Measurements from ENCODE around the gene SPRED2.

DNA sequence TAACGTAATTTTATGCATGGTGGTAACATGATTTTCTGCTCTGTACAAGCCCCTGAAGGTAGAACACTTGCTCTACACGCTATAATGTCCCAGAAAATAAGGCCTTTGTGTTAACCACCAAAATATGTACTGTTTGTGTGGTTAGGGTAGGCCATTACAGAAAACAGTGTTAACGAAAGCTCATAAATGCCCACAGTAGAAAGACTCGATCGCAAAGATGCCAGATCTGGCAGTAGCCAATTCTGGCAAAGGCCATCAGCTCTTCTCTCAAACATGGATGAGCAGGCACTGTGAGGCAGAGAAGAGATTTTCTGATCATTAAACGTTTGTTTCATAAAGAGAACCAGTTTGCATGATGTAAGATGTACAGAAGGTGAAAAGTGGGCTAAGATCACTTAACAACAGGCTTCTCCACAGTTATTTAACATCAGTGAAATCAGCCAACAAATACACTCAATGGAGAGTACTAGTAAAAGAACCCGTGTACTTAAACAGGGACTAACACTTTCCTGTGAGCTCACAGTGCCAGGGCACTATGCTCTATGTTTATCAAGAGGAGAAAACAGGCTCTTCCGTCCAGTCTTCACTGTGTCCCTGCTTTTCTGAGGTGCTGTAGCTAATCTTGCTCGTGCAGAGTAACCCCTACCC lies 80.3 kb downstream of the SPRED2 start:
- no peak for TF ChIP-seq POLR2A (IDR thresholded peaks at IDR 0.05; ENCODE audit: low read length)
- no peak for TF ChIP-seq GATA1 (IDR thresholded peaks at IDR 0.05; ENCODE audit: low read depth, low read length)
